H9 (cell line): Measurements from ENCODE around the gene SGCD. TPM values are rescaled to one million over a fixed set of nuclear protein-coding genes. Genes with fewer than 3 reads are reported as not detected.

Experiments used
- DNase-seq: peaks from one replicate; pipeline ENCODE4 v3.0.0-alpha.2; 2017
- H2AFZ ChIP-seq: one replicate; pipeline ENCODE4 v1.6.1; 2013; ENCODE audit warnings: mild to moderate bottlenecking, low read length, control low read depth, moderate library complexity
- H2AK5ac ChIP-seq: 2 replicates; pipeline ENCODE4 v1.6.1; 2013; ENCODE audit warnings: low read length, control low read depth, mixed read lengths; ENCODE audit not compliant: insufficient read length
- H2BK120ac ChIP-seq: one replicate; pipeline ENCODE4 v1.6.1; 2013; ENCODE audit warnings: low read depth, mild to moderate bottlenecking, low read length, control low read depth, inconsistent platforms; ENCODE audit not compliant: poor library complexity, severe bottlenecking
- H2BK12ac ChIP-seq: 2 replicates; pipeline ENCODE4 v1.6.1; 2013; ENCODE audit warnings: low read length, control low read depth, mixed read lengths, low read depth; ENCODE audit not compliant: insufficient read length
- H2BK15ac ChIP-seq: 2 replicates; pipeline ENCODE4 v1.6.1; 2013; ENCODE audit warnings: low read depth, low read length, control low read depth
- H2BK20ac ChIP-seq: one replicate; pipeline ENCODE4 v1.6.1; 2013; ENCODE audit warnings: low read depth, mild to moderate bottlenecking, low read length, control low read depth, inconsistent platforms; ENCODE audit not compliant: poor library complexity, severe bottlenecking
- H2BK5ac ChIP-seq: 2 replicates; pipeline ENCODE4 v1.6.1; 2013; ENCODE audit warnings: low read length, control low read depth, mixed read lengths; ENCODE audit not compliant: insufficient read length
- H3K14ac ChIP-seq: 2 replicates; pipeline ENCODE4 v1.6.1; 2013; ENCODE audit warnings: low read length, control low read depth; ENCODE audit not compliant: insufficient read depth
- H3K18ac ChIP-seq: 2 replicates; pipeline ENCODE4 v1.6.1; 2013; ENCODE audit warnings: low read depth, mild to moderate bottlenecking, mixed read lengths, low read length, control low read depth; ENCODE audit not compliant: insufficient read length
- H3K23ac ChIP-seq: 2 replicates; pipeline ENCODE4 v1.6.1; 2013; ENCODE audit warnings: low read length, control low read depth, mixed read lengths, low read depth; ENCODE audit not compliant: insufficient read length
- H3K23me2 ChIP-seq: 2 replicates; pipeline ENCODE4 v1.6.1; 2013; ENCODE audit warnings: low read depth, mild to moderate bottlenecking, mixed read lengths, low read length, control low read depth; ENCODE audit not compliant: insufficient read length, poor library complexity, severe bottlenecking
- H3K27ac ChIP-seq: 2 replicates; pipeline ENCODE4 v1.5.1; 2013; ENCODE audit warnings: low read length, control low read depth, mixed read lengths, low read depth; ENCODE audit not compliant: insufficient read length
- H3K27me3 ChIP-seq: 2 replicates; pipeline ENCODE4 v1.6.1; 2013; ENCODE audit warnings: low read length, control low read depth, inconsistent platforms; ENCODE audit not compliant: insufficient read depth
- H3K4ac ChIP-seq: 2 replicates; pipeline ENCODE4 v1.6.1; 2013; ENCODE audit warnings: low read depth, mild to moderate bottlenecking, control low read depth, inconsistent platforms, low read length, moderate library complexity
- H3K4me1 ChIP-seq: 2 replicates; pipeline ENCODE4 v1.6.1; 2013; ENCODE audit warnings: low read length, control low read depth, inconsistent platforms; ENCODE audit not compliant: insufficient read depth
- H3K4me2 ChIP-seq: 2 replicates; pipeline ENCODE4 v1.6.1; 2013; ENCODE audit warnings: low read length, control low read depth, mixed read lengths; ENCODE audit not compliant: insufficient read length, insufficient read depth
- H3K56ac ChIP-seq: 2 replicates; pipeline ENCODE4 v1.6.1; 2013; ENCODE audit warnings: low read depth, mild to moderate bottlenecking, mixed read lengths, low read length, control low read depth; ENCODE audit not compliant: insufficient read length
- H3K79me1 ChIP-seq: 2 replicates; pipeline ENCODE4 v1.6.1; 2013; ENCODE audit warnings: low read depth, mild to moderate bottlenecking, moderate library complexity, low read length, control low read depth, inconsistent platforms; ENCODE audit not compliant: insufficient read depth, poor library complexity, severe bottlenecking
- H3K79me2 ChIP-seq: 2 replicates; pipeline ENCODE4 v1.6.1; 2013; ENCODE audit warnings: low read length, control low read depth, inconsistent platforms; ENCODE audit not compliant: insufficient read depth
- H3K9ac ChIP-seq: 2 replicates; pipeline ENCODE4 v1.6.1; 2013; ENCODE audit warnings: low read length, control low read depth, mixed read lengths; ENCODE audit not compliant: insufficient read length; ENCODE audit errors: extremely low read depth
- H3K9me3 ChIP-seq: one replicate; pipeline ENCODE4 v1.6.1; 2013; ENCODE audit warnings: low read depth, low read length, inconsistent platforms; ENCODE audit not compliant: control insufficient read depth
- H3T11ph ChIP-seq: one replicate; pipeline ENCODE4 v1.6.1; 2013; ENCODE audit warnings: mild to moderate bottlenecking, low read length, control low read depth, inconsistent platforms
- H4K20me1 ChIP-seq: one replicate; pipeline ENCODE4 v1.6.1; 2013; ENCODE audit not compliant: control insufficient read depth, insufficient read length, insufficient read depth
- H4K5ac ChIP-seq: 2 replicates; pipeline ENCODE4 v1.6.1; 2013; ENCODE audit warnings: low read depth, mild to moderate bottlenecking, mixed read lengths, low read length, control low read depth; ENCODE audit not compliant: insufficient read length
- H4K8ac ChIP-seq: replicated peaks from 2 replicates; pipeline ENCODE4 v1.6.1; 2013; ENCODE audit warnings: low read length, control low read depth, mixed read lengths, low read depth; ENCODE audit not compliant: insufficient read length
- H4K91ac ChIP-seq: 2 replicates; pipeline ENCODE4 v1.6.1; 2013; ENCODE audit warnings: low read depth, mild to moderate bottlenecking, moderate library complexity, mixed read lengths, low read length, control low read depth; ENCODE audit not compliant: insufficient read length
- H3K27ac Mint-ChIP-seq, 3 experiments: 2 replicates in 2 of 3; 3 replicates in 1 of 3; pipeline ENCODE4 v1.8.0; 2020 to 2021; ENCODE audit warnings: mixed read lengths in 3 of 3, mild to moderate bottlenecking in 1 of 3, moderate library complexity in 1 of 3
- H3K27me3 Mint-ChIP-seq: 2 replicates; pipeline ENCODE4 v1.8.0; 2021; ENCODE audit warnings: low read depth, mild to moderate bottlenecking, moderate library complexity, mixed read lengths
- H3K36me3 Mint-ChIP-seq, 3 experiments: 2 replicates in 2 of 3; 3 replicates in 1 of 3; pipeline ENCODE4 v1.8.0; 2020 to 2021; ENCODE audit warnings: low read depth in 3 of 3, mixed read lengths in 3 of 3; ENCODE audit not compliant: insufficient read depth in 1 of 3
- H3K4me1 Mint-ChIP-seq, 2 experiments: 2 replicates each; pipeline ENCODE4 v1.8.0; 2020; ENCODE audit warnings: mixed read lengths in 2 of 2
- H3K4me3 Mint-ChIP-seq, 2 experiments: 2 replicates in 1 of 2; 3 replicates in 1 of 2; pipeline ENCODE4 v1.8.0; 2020 to 2021; ENCODE audit warnings: mild to moderate bottlenecking in 2 of 2, mixed read lengths in 2 of 2, moderate library complexity in 1 of 2
- H3K9me3 Mint-ChIP-seq, 2 experiments: 2 replicates in 1 of 2; 3 replicates in 1 of 2; pipeline ENCODE4 v1.8.0; 2020; ENCODE audit warnings: mild to moderate bottlenecking in 2 of 2, mixed read lengths in 2 of 2, moderate library complexity in 1 of 2
- WGBS: extraction: QIAGEN DNeasy Blood & Tissue Kit; methylation state at CpG from one replicate; pipeline ENCODE4 v1.1.7; 2013; ENCODE audit warnings: missing lambda C conversion rate, low lambda C conversion rate, mixed read lengths; ENCODE audit not compliant: insufficient read length; ENCODE audit errors: extremely low coverage; 5-methylcytosine and 5-hydroxymethylcytosine counted together
- total RNA-seq: library from RNA; stranded (reverse); gene quantifications from 2 replicates; pipeline ENCODE4 v1.2.1, GENCODE V29; 2021
- TF ChIP-seq, protein P1 (sequence below): fragments of 200-600 bp; sonication (generic); conservative IDR thresholded peaks from 3 replicates; pipeline ENCODE4 v1.8.0; 2021; ENCODE audit warnings: antibody characterized with exemption, mild to moderate bottlenecking

The SGCD gene
- total RNA-seq, 1 experiment from 2014 or later = 0.11 TPM

- Histone ChIP-seq H4K8ac (no peak overlapping the region), H3K79me2 (no peaks in the 10 kb centered on the region), H3K79me1 (no peaks in the 10 kb centered on the region), H3T11ph (no peak overlapping the region), H2BK5ac (no peak overlapping the region), H3K23ac (no peak overlapping the region), H4K20me1 (no peaks in the 10 kb centered on the region), H3K14ac (no peak overlapping the region), H2BK120ac (no peak overlapping the region), H3K56ac (no peak overlapping the region), H3K23me2 (no peaks in the 10 kb centered on the region), H4K91ac (no peak overlapping the region), H2BK15ac (no peak overlapping the region), H2BK20ac (no peak overlapping the region), H3K9me3 (no peaks in the 10 kb centered on the region), H3K4me1 (no peaks in the 10 kb centered on the region), H3K27me3 (no peaks in the 10 kb centered on the region), H3K9ac (no peak overlapping the region), H3K27ac (no peak overlapping the region), H3K4ac (no peak overlapping the region), H3K18ac (no peak overlapping the region), H3K4me2 (no peak overlapping the region), H2AK5ac (no peak overlapping the region), H2BK12ac (no peak overlapping the region), H2AFZ (no peak overlapping the region), H4K5ac (no peak overlapping the region)
- no peak for DNase-seq
- WGBS = no CpG with 5 or more reads among the region's 2 CpGs
- no peak overlapping the region for H3K4me3 Mint-ChIP-seq
- H3K27me3 Mint-ChIP-seq = no peaks in the 10 kb centered on the region
- TF ChIP-seq, protein P1, sequence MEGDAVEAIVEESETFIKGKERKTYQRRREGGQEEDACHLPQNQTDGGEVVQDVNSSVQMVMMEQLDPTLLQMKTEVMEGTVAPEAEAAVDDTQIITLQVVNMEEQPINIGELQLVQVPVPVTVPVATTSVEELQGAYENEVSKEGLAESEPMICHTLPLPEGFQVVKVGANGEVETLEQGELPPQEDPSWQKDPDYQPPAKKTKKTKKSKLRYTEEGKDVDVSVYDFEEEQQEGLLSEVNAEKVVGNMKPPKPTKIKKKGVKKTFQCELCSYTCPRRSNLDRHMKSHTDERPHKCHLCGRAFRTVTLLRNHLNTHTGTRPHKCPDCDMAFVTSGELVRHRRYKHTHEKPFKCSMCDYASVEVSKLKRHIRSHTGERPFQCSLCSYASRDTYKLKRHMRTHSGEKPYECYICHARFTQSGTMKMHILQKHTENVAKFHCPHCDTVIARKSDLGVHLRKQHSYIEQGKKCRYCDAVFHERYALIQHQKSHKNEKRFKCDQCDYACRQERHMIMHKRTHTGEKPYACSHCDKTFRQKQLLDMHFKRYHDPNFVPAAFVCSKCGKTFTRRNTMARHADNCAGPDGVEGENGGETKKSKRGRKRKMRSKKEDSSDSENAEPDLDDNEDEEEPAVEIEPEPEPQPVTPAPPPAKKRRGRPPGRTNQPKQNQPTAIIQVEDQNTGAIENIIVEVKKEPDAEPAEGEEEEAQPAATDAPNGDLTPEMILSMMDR = no peak
- H3K9me3 Mint-ChIP-seq = no peaks in the 10 kb centered on the region; a peak in 2 of 5 replicates
- H3K4me1 Mint-ChIP-seq = no peaks in the 10 kb centered on the region
- no peak overlapping the region for H3K27ac Mint-ChIP-seq
- no peaks in the 10 kb centered on the region for H3K36me3 Mint-ChIP-seq
These were observed 307.3 kb downstream of the SGCD start for GRCh38 chr5:156634301-156634700.
